Stimulated activated CD4-positive, alpha-beta T cell treated with anti-CD3 and anti-CD28 coated beads, Interleukin-15, amount 100 ng/mL, for 48 hours (primary cell): ENCODE data around the gene DNAJC4.

Experiments
- DNase-seq, 2 donors: peaks; one replicate each; pipeline ENCODE4 v3.0.0-alpha.2; 2020; ENCODE audit warnings: low read depth in 2 of 2

Gene DNAJC4

GRCh38 chr11:64229090-64229743 lies 1.1 kb upstream of the DNAJC4 start:
- DNase-seq: no peak

- DNase-seq: no peak
Measured at GRCh38 chr11:64229744-64230170, 591 bp upstream of the DNAJC4 start.

DNA sequence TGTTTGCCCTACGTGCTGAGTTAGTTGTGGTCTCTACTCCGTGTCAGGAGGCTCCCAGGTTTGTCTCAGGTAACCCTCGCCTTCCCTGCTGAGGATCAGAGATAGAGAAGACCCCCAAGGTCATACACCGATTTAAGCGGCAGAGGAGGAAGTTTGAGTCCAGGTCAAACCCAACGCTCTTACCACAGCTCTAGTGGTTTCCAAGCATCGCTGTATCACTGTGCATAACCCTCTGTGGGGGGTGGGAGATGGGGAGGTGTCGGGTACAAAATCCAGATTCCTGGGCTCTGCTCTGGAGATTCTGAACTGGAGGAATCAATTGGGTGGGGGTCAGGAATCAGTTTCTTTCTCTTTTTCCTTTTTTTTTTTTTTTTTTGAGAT lies 627 bp downstream of the DNAJC4 start:
- no peak for DNase-seq

GRCh38 chr11:64231546-64231945 lies 1.2 kb downstream of the DNAJC4 start:
- no peak for DNase-seq

- no peak for DNase-seq
Measured at GRCh38 chr11:64232182-64232966, 2.0 kb downstream of the DNAJC4 start.

DNA sequence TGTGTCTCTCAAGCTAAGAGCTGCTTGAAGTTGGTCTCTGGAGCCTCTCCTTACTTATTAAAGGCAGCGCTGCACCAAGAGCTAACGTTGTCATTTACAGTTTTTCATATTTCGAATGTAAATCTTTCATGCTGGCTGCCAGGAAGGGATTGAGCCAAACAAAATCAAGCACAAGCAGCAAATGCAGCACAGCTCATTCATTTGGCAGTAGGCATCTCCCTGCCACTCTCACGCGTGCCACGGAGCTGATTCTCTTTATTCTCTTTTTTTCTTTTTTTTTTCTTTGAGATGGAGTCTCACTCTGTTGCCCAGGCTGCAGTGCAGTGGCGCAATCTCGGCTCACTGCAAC lies 2.6 kb downstream of the DNAJC4 start:
- no peak for DNase-seq

DNA sequence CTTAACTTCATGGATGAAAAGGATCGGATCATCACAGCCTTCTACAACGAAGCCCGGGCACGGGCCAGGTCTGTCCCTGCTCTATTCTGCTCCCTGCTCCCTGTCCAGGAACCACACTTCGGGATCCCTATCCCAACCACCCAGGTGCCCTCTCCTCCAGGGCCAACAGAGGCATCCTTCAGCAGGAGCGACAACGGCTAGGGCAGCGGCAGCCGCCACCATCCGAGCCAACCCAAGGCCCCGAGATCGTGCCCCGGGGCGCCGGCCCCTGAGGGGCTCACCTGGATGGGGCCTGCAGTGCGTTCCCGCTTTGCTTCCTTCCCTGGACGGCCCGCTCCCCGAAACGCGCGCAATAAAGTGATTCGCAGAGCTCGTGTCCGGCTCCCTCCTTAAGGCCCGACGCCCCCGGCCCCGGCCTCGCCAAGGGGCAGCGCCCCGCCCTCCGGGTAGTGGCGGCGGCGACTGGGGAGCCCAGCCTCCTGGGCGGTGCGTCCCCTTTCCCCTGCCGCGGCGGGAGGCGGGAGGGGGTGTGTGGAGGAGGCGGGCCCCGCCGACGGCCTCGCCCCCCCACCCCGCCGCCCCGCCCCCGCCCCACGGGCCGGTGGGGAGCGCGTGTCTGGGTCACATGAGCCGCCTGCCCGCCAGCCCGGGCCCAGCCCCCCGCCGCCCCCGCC lies 3.7 kb downstream of the DNAJC4 start, which contains the start of gene VEGFB:
VEGFB (plus strand) TSS at position 672 of the 674 bp plus-strand sequence. CDS start 250 bp downstream, outside the sequence.
- peak in 1 of 2 donors; percentile 65 for DNase-seq

DNA sequence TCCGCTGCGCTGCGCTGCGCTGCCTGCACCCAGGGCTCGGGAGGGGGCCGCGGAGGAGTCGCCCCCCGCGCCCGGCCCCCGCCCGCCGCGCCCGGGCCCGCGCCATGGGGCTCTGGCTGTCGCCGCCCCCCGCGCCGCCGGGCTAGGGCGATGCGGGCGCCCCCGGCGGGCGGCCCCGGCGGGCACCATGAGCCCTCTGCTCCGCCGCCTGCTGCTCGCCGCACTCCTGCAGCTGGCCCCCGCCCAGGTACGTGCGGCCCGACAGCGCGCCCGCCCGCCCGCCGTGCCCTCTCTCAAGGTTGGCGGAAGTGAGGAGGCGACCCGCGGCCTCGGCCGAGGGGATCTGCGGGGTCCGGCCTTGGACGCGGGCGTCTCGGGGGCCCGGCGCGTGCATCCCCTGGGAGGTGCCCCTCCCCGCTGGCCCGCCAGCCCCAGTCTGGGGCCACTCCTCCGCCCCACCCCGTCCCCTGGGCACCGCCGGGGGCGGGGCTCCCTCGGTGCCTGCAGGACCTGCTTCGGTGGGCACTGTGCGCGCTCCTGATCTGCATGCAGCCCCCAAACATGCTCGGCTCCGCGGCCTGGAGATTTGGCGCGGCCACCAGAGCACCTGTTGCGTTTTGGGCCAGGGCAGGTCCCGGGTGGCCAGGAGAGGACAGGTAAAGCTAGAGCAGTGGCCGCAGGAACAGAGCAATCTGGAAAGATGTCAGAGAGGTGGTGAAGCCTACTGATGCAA lies 4.5 kb downstream of the DNAJC4 start:
- DNase-seq: no peak

GRCh38 chr11:64235437-64236161 lies 5.3 kb downstream of the DNAJC4 start:
- DNase-seq: no peak

GRCh38 chr11:64237484-64237951 lies 7.2 kb downstream of the DNAJC4 start:
- DNase-seq: no peak

- DNase-seq: no peak
Measured at GRCh38 chr11:64238076-64238475, 7.7 kb downstream of the DNAJC4 start.

DNA sequence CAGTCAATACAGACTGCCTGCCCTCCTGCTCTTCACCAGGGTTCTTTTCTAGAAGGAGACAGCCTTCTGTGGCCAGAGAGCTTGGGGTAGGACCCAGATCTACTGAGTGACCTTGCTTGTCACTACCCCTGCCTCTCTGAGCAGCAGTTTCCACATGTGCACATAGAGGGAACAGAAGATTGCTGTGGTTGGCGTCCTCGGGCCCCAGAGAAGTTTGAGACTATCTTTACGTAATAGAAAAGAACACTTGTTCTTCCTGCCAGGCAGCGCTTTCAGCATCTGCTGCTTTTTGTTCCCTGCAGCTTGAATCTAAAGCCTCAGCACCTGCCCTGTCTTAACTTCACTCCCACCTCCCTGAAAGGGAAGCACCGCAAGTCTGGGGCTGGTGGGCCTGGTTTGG lies 8.7 kb downstream of the DNAJC4 start:
- DNase-seq: no peak

DNA sequence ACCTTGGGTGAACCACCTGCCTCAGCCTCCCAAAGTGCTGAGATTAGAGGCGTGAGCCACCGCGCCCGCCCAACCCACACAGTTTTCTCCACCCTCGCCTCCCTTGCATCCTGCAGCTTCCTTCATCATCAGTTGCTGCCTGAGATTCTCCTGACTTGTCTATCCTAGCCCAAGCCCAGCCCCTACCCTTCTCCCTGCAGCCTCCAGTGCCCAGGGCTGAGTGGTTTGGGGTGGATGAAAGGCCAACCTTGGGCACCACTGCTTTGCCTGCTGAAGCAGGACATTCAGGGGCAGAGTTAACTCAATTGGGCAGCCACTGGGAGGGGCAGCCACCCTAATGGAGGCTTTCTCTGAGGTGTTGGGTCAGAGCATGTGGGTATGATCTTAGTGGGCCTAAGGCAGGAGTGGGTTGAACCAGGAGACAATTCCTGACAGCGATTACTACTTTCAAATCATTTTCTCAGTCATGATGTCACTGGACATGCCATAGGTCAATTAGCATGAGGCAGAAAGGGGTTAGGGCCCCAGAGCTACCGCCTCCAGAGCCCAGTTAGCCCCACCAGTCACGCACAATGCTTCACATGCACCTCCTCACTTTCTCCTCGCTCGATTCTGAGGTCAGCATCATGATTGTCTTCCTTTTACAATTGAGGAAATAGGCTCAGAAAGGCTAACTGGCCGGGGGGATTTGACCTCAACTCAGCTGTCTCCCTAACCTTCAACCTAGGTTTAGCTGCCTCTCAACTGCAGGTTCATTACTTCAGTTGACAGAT lies 9.5 kb downstream of the DNAJC4 start:
- no peak for DNase-seq

DNA sequence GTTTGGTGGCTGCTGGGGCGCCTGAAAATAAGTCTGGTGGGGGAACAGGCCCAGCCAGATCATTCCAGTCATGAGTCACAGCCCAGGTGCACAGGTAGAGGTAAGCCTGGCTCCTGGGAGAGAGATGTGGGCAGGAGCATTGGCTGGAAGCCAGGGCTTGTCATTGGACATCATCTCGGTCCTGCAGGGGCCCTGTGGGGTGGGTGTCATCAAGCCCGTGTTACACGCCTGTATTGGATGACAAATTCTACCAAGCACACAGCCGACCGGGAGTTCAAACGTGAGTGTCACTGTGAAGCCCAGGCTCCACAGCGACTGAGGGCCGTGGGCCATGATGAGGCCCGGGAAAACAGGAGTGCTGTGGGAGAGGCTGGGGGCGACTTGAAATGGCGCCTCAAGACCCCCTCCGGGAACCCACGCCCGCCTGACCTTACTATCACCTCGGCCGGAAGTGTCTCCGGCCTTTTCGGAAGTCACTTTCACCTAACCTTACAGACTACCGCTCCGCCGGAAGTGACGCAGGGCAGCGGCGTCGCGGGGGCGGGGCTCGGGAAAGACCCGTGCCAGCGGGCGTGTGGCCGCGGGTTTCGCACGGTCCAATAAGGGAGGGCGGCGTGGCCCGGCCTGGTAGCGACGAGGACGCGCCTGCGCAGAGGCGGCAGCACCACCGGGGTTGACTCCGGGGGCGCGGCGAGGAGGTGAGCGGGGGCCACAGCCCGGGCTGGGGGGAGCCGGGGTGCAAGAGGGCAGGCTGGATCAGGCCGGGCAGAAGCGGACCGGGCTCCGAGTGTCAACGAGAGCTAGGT lies 10.3 kb downstream of the DNAJC4 start, which contains the start of gene FKBP2:
FKBP2 (plus strand) TSS at position 661 of the 806 bp plus-strand sequence. CDS start 1,293 bp downstream, outside the sequence.
- peak; percentile 95 to 97 for DNase-seq

DNA sequence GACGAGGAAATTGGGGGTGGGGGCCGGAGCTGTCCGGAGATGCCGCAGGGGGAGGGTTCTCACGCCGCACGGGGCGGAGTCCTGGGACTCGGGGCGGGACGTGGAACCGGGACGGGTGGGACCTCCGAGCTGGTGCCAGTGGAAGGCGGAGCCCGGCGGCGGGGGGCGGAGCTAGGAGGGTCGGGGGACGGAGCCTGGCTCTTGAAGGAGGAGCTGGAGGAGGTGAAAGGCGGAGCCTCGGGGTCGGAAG lies 10.8 kb downstream of the DNAJC4 start:
- DNase-seq: peak; percentile 100

DNA sequence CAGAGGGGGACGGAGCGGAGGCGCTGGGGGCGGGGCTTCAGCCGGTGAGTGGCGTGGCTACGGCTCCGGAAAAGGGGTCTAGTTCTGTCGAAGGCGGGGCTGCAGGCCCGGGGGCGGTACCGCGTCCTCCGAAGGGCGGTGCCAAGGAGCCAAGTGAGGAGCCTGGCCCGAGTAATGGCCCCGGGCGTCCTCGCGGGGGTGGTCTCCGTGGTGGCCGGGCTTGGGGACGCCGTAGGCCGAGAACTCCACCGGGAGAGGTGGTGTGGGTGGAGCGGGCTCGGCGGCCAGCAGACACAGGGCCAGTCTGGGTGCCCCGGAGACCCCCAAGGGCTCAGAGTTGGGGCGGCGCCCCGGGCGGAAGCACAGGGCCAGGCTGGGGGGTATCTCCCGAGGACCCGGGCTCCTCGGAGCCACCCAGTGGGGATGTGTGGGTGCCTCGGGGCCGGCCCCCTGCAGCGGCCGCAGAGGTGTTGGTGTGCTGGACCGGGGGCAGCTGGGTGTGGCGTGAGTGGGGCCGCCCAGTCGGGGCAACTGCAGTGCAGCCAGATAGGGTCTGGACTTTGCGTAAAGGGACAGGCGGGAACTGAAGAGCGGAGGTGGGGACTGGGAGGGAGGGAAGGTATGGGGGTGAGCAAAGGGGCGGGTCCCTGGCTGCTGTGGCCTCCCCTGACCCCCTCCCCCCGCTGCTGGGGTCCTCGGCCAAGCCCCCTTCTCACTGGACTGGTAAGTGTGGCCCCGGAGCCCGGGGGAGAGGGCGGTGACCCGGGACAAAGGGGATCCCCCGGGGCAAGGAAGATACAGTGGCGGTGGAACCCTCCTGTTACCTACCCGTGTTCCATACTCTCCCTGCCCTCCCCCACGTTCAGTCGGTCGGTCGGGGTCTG lies 11.4 kb downstream of the DNAJC4 start:
- no peak for DNase-seq

DNA sequence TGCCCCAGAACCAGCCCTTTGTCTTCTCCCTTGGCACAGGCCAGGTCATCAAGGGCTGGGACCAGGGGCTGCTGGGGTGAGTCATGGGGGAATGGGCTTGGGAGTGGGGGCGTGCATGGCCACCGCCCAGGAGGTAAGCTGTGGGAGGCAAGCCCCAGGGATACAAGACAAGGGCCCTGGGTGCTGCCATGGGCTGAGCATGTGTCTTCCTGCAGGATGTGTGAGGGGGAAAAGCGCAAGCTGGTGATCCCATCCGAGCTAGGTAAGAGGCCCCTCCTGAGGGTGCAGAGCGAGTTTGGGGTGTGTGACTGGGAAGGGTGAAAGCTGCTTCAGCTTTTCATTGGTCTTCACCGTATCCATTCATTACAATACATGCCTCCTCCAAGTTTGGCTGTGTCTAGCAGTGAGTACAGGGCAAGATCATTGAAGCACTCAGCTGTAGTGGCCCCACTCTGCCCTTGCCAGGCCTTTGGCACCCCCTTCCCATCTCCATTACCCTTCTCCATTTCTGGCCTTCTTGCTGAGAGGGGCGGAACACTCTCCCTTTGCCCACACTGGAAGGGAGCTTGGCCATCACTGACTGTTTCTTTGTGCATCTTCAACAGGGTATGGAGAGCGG lies 13.0 kb downstream of the DNAJC4 start:
- DNase-seq: no peak

- no peak for DNase-seq
Measured at GRCh38 chr11:64244107-64244506, 13.8 kb downstream of the DNAJC4 start.
